ENCODE results near the gene QRICH2.

GRCh38 chr17:76309461-76309860 is 1.4 kb upstream of the QRICH2 start:
- TF ChIP-seq CTCF (IDR thresholded peaks at IDR 0.05; ENCODE audit: borderline replicate concordance, extremely low read depth, low read length, poor library complexity, severe bottlenecking): no peak
- TF ChIP-seq EZH2 (IDR thresholded peaks at IDR 0.05; ENCODE audit: borderline replicate concordance, low read depth, low read length, severe bottlenecking): no peak
